Mucosa of descending colon (tissue), 3 donors: ENCODE measurements around the gene DCAF7. TPM values are rescaled to one million over a fixed set of nuclear protein-coding genes. Genes with fewer than 3 reads are reported as not detected.
A peak's percentile ranks its signal among the peaks of the same experiment; 100 is the strongest.

Experiments used
- ATAC-seq: fragments of 200-7000 bp; cut with Tn5 transposase; one replicate; pipeline ENCODE4 v1.9.1; 2020; ENCODE audit warnings: mild to moderate bottlenecking, moderate library complexity
- DNase-seq, 3 donors: peaks; one replicate each; pipeline ENCODE4 v3.0.0-alpha.2; 2020
- H3K36me3 ChIP-seq: fragments of 200-600 bp; one replicate; pipeline ENCODE4 v1.8.0; 2021; ENCODE audit warnings: low read depth, mild to moderate bottlenecking
- H3K4me1 ChIP-seq: fragments of 200-600 bp; one replicate; pipeline ENCODE4 v1.8.0; 2021; ENCODE audit warnings: low read depth, mild to moderate bottlenecking
- H3K4me3 ChIP-seq: fragments of 200-600 bp; one replicate; pipeline ENCODE4 v1.8.0; 2021; ENCODE audit warnings: mild to moderate bottlenecking
- H3K9me3 ChIP-seq: fragments of 200-600 bp; one replicate; pipeline ENCODE4 v1.8.0; 2021; ENCODE audit warnings: mild to moderate bottlenecking
- intact Hi-C, 2 donors: fragments of 100-400 bp; cut with DNase I in 1 of 2; cut with micrococcal nuclease in 1 of 2; formaldehyde crosslinking; loops; one replicate each; pipeline versions ENCODE4 v1.11.0 to v1.11.1; 2022; cut with DNase I, micrococcal nuclease
- total RNA-seq, 3 donors: library from RNA; stranded (reverse); fragmentation: NEBNext Ultra II Directional in 2 of 3; extraction: Animal tissue kit (Norgen Biotek cat#: 25700) in 2 of 3; gene quantifications; one replicate each; pipeline versions ENCODE4 v1.2.1 to v1.2.4, GENCODE V29; 2021 to 2023
- TF ChIP-seq, protein P1 (sequence below): fragments of 200-600 bp; IDR thresholded peaks from one replicate; pipeline ENCODE4 v1.8.0; 2022; ENCODE audit warnings: antibody characterized with exemption, mild to moderate bottlenecking
- donor health status: DM: no; HTN: no; CAD: no; lungs with moderate emphysema.
- donor health status: DM: no; HTN: no; CAD: no.
- donor health status: DM: no; HTN: yes; CAD: no.

Gene DCAF7
- total RNA-seq, 3 donors from 2014 or later = 69.0 to 87.3 (median 84.9) TPM

GRCh38 chr17:63613663-63614062, 63.4 kb downstream of the DCAF7 start:
- no peaks in the 10 kb centered on the region for H3K36me3 ChIP-seq
- TF ChIP-seq, protein P1, sequence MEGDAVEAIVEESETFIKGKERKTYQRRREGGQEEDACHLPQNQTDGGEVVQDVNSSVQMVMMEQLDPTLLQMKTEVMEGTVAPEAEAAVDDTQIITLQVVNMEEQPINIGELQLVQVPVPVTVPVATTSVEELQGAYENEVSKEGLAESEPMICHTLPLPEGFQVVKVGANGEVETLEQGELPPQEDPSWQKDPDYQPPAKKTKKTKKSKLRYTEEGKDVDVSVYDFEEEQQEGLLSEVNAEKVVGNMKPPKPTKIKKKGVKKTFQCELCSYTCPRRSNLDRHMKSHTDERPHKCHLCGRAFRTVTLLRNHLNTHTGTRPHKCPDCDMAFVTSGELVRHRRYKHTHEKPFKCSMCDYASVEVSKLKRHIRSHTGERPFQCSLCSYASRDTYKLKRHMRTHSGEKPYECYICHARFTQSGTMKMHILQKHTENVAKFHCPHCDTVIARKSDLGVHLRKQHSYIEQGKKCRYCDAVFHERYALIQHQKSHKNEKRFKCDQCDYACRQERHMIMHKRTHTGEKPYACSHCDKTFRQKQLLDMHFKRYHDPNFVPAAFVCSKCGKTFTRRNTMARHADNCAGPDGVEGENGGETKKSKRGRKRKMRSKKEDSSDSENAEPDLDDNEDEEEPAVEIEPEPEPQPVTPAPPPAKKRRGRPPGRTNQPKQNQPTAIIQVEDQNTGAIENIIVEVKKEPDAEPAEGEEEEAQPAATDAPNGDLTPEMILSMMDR = no peak
- intact Hi-C loops = no loop called here
- no peak for DNase-seq
- no peak for ATAC-seq
- no peak overlapping the region for H3K4me3 ChIP-seq
- H3K4me1 ChIP-seq = no peaks in the 10 kb centered on the region
- H3K9me3 ChIP-seq = no peaks in the 10 kb centered on the region

GRCh38 chr17:63621229-63621683, 71.0 kb downstream of the DCAF7 start:
- H3K4me1 ChIP-seq = peaks cover 11% of the 10 kb centered on the region
- DNase-seq (no peak), ATAC-seq (peak; percentile 32)
- H3K9me3 ChIP-seq = no peaks in the 10 kb centered on the region
- TF ChIP-seq, protein P1 = no peak
- intact Hi-C loops = no loop called here
- peak overlapping the region; percentile 63 for H3K4me3 ChIP-seq
- H3K36me3 ChIP-seq = no peaks in the 10 kb centered on the region

DNA sequence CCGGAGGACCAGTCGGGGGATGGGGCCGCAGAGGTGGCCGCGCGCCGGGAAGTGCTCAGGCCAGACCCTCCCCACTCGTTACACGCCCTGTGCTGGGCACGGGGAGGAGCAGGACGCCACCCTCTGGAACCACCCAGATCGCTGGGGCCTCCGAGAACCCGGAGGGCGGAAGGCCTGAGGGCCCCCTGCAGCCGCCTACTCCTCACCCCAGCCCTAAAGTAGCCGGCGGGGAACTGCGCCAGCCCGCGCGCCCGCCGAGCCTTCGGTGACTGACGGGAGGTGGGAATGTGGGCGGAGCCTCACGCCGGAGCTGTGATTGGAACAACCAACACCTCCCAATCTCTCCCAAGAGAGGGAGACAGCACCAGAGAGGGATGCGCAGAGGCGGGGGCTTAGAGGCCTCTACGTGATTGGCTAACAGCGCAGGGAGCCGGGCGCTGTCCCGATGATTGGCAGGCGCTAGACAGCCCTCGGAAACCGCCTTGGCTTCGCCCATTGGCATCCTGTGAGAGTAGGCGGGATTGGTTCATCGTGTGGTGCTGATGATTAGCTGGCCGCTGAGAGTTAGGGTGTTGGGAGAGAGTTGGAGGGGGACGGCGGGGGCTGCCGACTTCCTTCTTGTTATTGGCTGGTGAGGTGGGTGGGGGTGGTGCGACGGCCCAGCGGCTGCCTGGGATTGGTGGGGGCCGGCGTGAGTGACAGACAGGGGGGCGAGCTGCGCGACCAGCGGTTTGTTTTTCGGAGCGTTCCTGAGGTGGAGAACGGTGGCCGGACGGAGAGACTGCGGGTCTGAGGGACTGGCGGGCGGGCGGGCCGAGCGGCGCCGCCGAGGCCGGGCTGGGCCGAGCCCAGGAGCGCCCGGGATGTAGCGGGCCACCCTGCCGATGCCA, 71.7 kb downstream of the DCAF7 start, which contains the start of gene MAP3K3:
Gene MAP3K3, plus strand, starts transcription at position 734 of the 890 bp plus-strand sequence. CDS start 343 bp downstream, outside the sequence.
- DNase-seq (peak; percentile 97 to 99 (median 97)), ATAC-seq (peak; percentile 94)
- peak within 1 kb of the TSS; percentile 63 for H3K4me3 ChIP-seq
- TF ChIP-seq, protein P1 = peak; percentile 27
- intact Hi-C loops = no loop called here
- H3K4me1 ChIP-seq = peaks cover 11% of the 10 kb centered on the region
- H3K9me3 ChIP-seq = no peaks in the 10 kb centered on the region
- no peaks in the 10 kb centered on the region for H3K36me3 ChIP-seq

DNA sequence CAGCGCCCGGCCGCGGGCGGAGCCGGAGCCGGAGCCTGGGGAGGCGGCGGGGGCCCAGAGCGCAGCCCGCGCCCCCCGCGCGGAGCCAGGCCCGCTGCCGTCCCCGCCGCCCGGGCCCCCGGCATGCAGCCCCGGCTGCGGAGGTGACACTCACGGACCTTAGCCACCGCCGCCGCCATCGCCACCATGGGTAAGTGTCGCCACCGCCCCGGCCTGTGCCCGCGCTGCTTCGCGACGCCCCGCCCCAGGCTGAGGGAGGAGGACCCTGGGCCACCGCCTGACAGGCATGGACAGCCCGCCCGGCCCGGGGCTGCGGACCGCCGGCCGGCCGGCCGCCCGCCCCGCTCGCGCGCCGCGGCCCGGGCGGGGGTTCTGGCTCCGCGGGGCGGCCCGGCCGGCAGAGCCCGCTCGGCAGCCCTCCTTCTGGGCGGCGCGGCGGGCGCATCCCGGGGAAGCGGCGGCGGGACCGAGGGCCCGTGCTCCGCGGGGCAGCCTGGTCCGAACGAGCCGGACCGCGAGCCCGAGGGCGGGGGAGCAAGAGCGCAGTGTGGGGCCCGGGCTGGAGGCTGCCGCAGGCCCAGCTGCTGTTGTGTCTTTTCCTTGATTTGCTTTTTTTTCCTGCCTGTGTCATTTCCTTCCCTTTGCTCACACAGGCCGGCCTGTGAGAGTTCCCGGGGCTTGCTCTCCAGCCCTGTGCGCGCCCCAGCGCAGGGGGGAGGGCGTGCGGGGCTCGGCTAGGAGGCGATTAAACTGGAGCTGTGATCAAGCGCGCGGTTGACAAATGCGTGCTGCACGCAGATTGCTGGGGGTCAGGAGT, 72.5 kb downstream of the DCAF7 start:
- Histone ChIP-seq H3K4me3 (peak overlapping the region; percentile 63), H3K9me3 (no peaks in the 10 kb centered on the region), H3K36me3 (no peaks in the 10 kb centered on the region), H3K4me1 (peaks cover 11% of the 10 kb centered on the region)
- ATAC-seq (peak; percentile 29), DNase-seq (peak; percentile 75 to 86 (median 86))
- TF ChIP-seq, protein P1 = no peak
- intact Hi-C loops = no loop called here

- H3K36me3 ChIP-seq = no peaks in the 10 kb centered on the region
- no peak overlapping the region for H3K4me3 ChIP-seq
- ATAC-seq (no peak), DNase-seq (no peak)
- intact Hi-C loops = no loop called here
- no peaks in the 10 kb centered on the region for H3K9me3 ChIP-seq
- H3K4me1 ChIP-seq = peaks cover 11% of the 10 kb centered on the region
- TF ChIP-seq, protein P1 = no peak
Measured at GRCh38 chr17:63623786-63624530, 73.7 kb downstream of the DCAF7 start.
